HG02798 (cell line): ENCODE results near the gene SNRPF.
A peak's percentile ranks its signal among the peaks of the same experiment; 100 is the strongest.
"Not testable (repeated sequence)": the region's sequence is repeated elsewhere in the genome, so short reads cannot be mapped to it uniquely, and the experiment has no call there.

ENCODE experiments used
- ATAC-seq: cut with Tn5 transposase; IDR thresholded peaks from one replicate; pipeline ENCODE4 v1.9.1; 2021; ENCODE audit warnings: mild to moderate bottlenecking; ENCODE audit not compliant: unreplicated experiment, poor library complexity

Gene SNRPF

GRCh38 chr12:95858451-95859343 is at the start of gene SNRPF:
Gene SNRPF (plus strand): TSS chr12:95858952. CDS start chr12:95859074, 122 bp downstream.
- peak; percentile 100 for ATAC-seq

GRCh38 chr12:95809000-95809680 is 49.6 kb upstream of the SNRPF start:
- no peak for ATAC-seq

GRCh38 chr12:95810411-95810810 is 48.3 kb upstream of the SNRPF start:
- no peak for ATAC-seq

- not testable (repeated sequence) for ATAC-seq
These were observed 46.6 kb upstream of the SNRPF start for GRCh38 chr12:95812155-95812554.

- no peak for ATAC-seq
These were observed 43.0 kb upstream of the SNRPF start for GRCh38 chr12:95815632-95816212.

GRCh38 chr12:95820096-95820703 is 38.6 kb upstream of the SNRPF start:
- ATAC-seq = no peak

- no peak for ATAC-seq
These were observed 29.4 kb upstream of the SNRPF start for GRCh38 chr12:95829395-95829794.

- no peak for ATAC-seq
These were observed 28.2 kb upstream of the SNRPF start for GRCh38 chr12:95830335-95831089.

GRCh38 chr12:95834572-95834971 is 24.2 kb upstream of the SNRPF start:
- ATAC-seq = no peak

- no peak for ATAC-seq
These were observed 22.6 kb upstream of the SNRPF start for GRCh38 chr12:95836185-95836609.

GRCh38 chr12:95836630-95837239 is 22.0 kb upstream of the SNRPF start:
- ATAC-seq = no peak

GRCh38 chr12:95837240-95838038 is 21.3 kb upstream of the SNRPF start:
- no peak for ATAC-seq

- ATAC-seq = no peak
These were observed 20.6 kb upstream of the SNRPF start for GRCh38 chr12:95838125-95838524.

- not testable (repeated sequence) for ATAC-seq
These were observed 16.3 kb upstream of the SNRPF start for GRCh38 chr12:95842426-95842825.

- ATAC-seq = no peak
These were observed 10.0 kb upstream of the SNRPF start for GRCh38 chr12:95848575-95849388.

- no peak for ATAC-seq
These were observed 7.1 kb upstream of the SNRPF start for GRCh38 chr12:95851606-95852005.

GRCh38 chr12:95852133-95852532 is 6.6 kb upstream of the SNRPF start:
- no peak for ATAC-seq

- ATAC-seq = no peak
These were observed 1.6 kb upstream of the SNRPF start for GRCh38 chr12:95857156-95857555.
